Neural cell (in vitro differentiated cells): Measurements from ENCODE around the gene PWWP2B. TPM values are rescaled to one million over a fixed set of nuclear protein-coding genes. Genes with fewer than 3 reads are reported as not detected.
A peak's percentile ranks its signal among the peaks of the same experiment; 100 is the strongest.
"Not testable (repeated sequence)": the region's sequence is repeated elsewhere in the genome, so short reads cannot be mapped to it uniquely, and the experiment has no call there.

Experiments
- H2AFZ ChIP-seq: fragments of 200-600, 300-800 bp; sonication (generic), shearing (Covaris generic); 2 replicates; pipeline ENCODE4 v1.6.0; 2014; ENCODE audit warnings: low read depth, mild to moderate bottlenecking, antibody characterized with exemption, low read length, moderate library complexity
- H3F3A ChIP-seq: fragments of 200-600 bp; shearing (Covaris generic); 2 replicates; pipeline ENCODE4 v1.6.1; 2016; ENCODE audit warnings: mild to moderate bottlenecking, moderate library complexity, mixed read lengths, antibody characterized with exemption, low read length; ENCODE audit not compliant: insufficient read depth, poor library complexity, severe bottlenecking
- H3K27ac ChIP-seq: fragments of 200-600, 300-800 bp; sonication (generic), shearing (Covaris generic); 2 replicates; pipeline ENCODE4 v1.5.1; 2014; ENCODE audit warnings: mild to moderate bottlenecking, low read length, moderate library complexity
- H3K27me3 ChIP-seq: fragments of 300-800, 200-600 bp; sonication (generic), shearing (Covaris generic); 2 replicates; pipeline ENCODE4 v1.6.0; 2014; ENCODE audit warnings: mild to moderate bottlenecking, low read depth, low read length, moderate library complexity; ENCODE audit not compliant: insufficient read depth
- H3K36me3 ChIP-seq: fragments of 300-800, 200-600 bp; sonication (generic), shearing (Covaris generic); 2 replicates; pipeline ENCODE4 v1.5.1; 2014; ENCODE audit warnings: mild to moderate bottlenecking, antibody characterized with exemption, low read length, moderate library complexity; ENCODE audit not compliant: insufficient read depth
- H3K4me2 ChIP-seq: fragments of 300-800, 200-600 bp; sonication (generic), shearing (Covaris generic); 2 replicates; pipeline ENCODE4 v1.6.0; 2014; ENCODE audit warnings: mild to moderate bottlenecking, low read length
- H3K4me3 ChIP-seq: fragments of 300-800, 200-600 bp; sonication (generic), shearing (Covaris generic); 2 replicates; pipeline ENCODE4 v1.5.1; 2014; ENCODE audit warnings: mild to moderate bottlenecking, low read length, moderate library complexity
- H3K79me2 ChIP-seq: fragments of 200-600 bp; shearing (Covaris generic); replicated peaks from 2 replicates; pipeline ENCODE4 v1.6.0; 2014; ENCODE audit warnings: mild to moderate bottlenecking, low read length, moderate library complexity; ENCODE audit not compliant: insufficient read depth
- H3K9ac ChIP-seq: fragments of 300-800, 200-600 bp; sonication (generic), shearing (Covaris generic); 2 replicates; pipeline ENCODE4 v1.6.1; 2016; ENCODE audit warnings: mild to moderate bottlenecking, low read length, mixed read lengths
- H3K9me2 ChIP-seq: fragments of 200-600 bp; shearing (Covaris generic); 2 replicates; pipeline ENCODE4 v1.6.1; 2016; ENCODE audit warnings: mild to moderate bottlenecking, low read length, mixed read lengths; ENCODE audit not compliant: insufficient read depth
- H3K9me3 ChIP-seq: fragments of 200-600, 300-800 bp; sonication (generic), shearing (Covaris generic); 2 replicates; pipeline ENCODE4 v1.6.1; 2016; ENCODE audit warnings: mild to moderate bottlenecking, mixed run types, low read length, moderate library complexity, mixed read lengths
- H4K20me1 ChIP-seq: fragments of 200-600 bp; shearing (Covaris generic); 2 replicates; pipeline ENCODE4 v1.6.1; 2016; ENCODE audit warnings: mild to moderate bottlenecking, mixed run types; ENCODE audit not compliant: insufficient read depth
- EZH2 ChIP-seq: fragments of 200-600, 300-800 bp; shearing (Covaris generic), sonication (generic); IDR thresholded peaks from 2 replicates; pipeline ENCODE4 v1.6.1; 2014; ENCODE audit warnings: antibody characterized with exemption, low read length, borderline replicate concordance, mild to moderate bottlenecking; ENCODE audit not compliant: insufficient read depth, poor library complexity, severe bottlenecking
- MXI1 ChIP-seq: fragments of 450-650 bp; conservative IDR thresholded peaks from 2 replicates; pipeline ENCODE4 v1.6.1; 2014; ENCODE audit warnings: antibody characterized with exemption, mild to moderate bottlenecking; ENCODE audit not compliant: poor library complexity, severe bottlenecking
- POLR2AphosphoS5 ChIP-seq: IDR thresholded peaks from 2 replicates; pipeline ENCODE4 v1.6.1; 2012
- RAD21 ChIP-seq: fragments of 450-650 bp; conservative IDR thresholded peaks from 2 replicates; pipeline ENCODE4 v1.6.1; 2014; ENCODE audit warnings: antibody characterized with exemption, mild to moderate bottlenecking, moderate library complexity
- SMC3 ChIP-seq: fragments of 450-650 bp; conservative IDR thresholded peaks from 2 replicates; pipeline ENCODE4 v1.6.1; 2014; ENCODE audit warnings: antibody characterized with exemption, mild to moderate bottlenecking, moderate library complexity; ENCODE audit not compliant: poor library complexity
- polyA plus RNA-seq: library from polyadenylated mRNA; depleted of rRNA; stranded (reverse); fragments of >200 nt; gene quantifications from 2 replicates; pipeline ENCODE4 v1.2.3, GENCODE V29; 2014
- TF ChIP-seq, protein P1 (sequence below): fragments of 450-650 bp; IDR thresholded peaks from 2 replicates; pipeline ENCODE4 v1.5.1; 2014; ENCODE audit warnings: antibody characterized with exemption, mild to moderate bottlenecking, moderate library complexity; ENCODE audit not compliant: poor library complexity, severe bottlenecking

PWWP2B gene
- polyA plus RNA-seq, 1 donor from 2014 or later, result 13.0 TPM

DNA sequence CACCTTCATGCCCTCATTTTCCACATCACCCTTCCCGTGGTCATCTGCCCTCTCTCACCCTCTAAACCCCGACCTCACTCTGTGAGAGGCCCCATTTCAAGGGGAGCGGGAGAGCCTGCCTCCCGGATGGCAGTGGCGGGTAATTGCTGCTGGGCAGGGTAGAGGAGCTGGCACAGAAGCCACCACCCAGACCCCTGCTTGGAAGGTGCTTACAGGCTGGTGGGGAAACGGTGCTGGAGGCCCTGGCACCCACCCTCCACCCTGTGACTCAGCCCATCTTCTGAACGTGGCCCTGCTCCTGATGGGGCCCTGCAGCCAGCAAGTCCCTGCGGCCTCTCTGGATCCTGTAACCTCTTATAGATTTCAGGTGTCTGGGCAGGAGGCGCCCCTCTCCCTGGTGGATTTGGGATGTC lies 10.6 kb upstream of the PWWP2B start:
- Histone ChIP-seq H3K4me2 (no peak overlapping the region), H3K79me2 (no peaks in the 10 kb centered on the region), H3K36me3 (no peaks in the 10 kb centered on the region), H3F3A (no peaks in the 10 kb centered on the region), H3K27me3 (no peaks in the 10 kb centered on the region), H3K4me3 (no peak overlapping the region), H3K9me3 (no peaks in the 10 kb centered on the region), H4K20me1 (no peaks in the 10 kb centered on the region), H2AFZ (no peak overlapping the region), H3K9me2 (no peaks in the 10 kb centered on the region), H3K9ac (no peak overlapping the region), H3K27ac (no peak overlapping the region)
- TF ChIP-seq SMC3, result no peak
- no peak for TF ChIP-seq EZH2
- TF ChIP-seq POLR2AphosphoS5, result no peak

DNA sequence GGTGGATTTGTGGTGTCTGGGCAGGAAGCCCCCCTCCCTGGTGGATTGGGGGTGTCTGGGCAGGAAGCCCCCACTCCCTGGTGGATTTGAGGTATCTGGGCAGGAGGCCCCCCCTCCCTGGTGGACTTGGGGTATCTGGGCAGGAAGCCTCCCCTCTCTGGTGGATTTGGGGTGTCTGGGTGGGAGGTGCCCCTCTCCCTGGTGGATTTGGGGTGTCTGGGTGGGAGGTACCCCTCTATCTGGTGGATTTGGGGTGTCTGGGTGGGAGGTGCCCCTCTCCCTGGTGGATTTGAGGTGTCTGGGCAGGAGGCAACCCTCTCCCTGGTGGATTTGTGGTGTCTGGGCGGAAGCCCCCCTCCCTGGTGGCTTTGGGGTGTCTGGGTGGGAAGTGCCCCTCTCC lies 10.1 kb upstream of the PWWP2B start:
- H2AFZ ChIP-seq, result not testable (repeated sequence)

DNA sequence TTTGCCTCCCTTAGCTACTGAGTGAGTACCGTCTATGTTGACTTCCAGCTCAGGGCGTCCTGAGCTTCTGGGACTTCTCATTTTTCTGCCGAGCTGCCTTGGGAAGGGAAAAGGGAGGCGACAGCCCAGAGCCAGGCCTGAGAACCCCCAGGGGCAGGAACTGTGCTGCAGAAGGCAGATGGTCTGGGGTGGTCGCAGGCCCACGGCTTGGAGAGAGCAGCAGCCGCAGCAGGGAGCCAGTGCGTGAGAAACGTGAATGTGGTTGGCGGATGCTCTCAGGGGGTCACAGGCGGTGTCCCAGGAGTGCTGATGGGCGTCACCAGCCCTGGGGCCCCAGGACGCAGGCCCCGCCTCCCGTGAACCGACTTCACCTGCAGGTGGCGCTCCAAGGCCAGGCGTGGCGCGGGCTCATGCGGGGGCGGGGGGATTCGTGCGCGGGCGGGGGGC lies 9.2 kb upstream of the PWWP2B start:
- no peak overlapping the region for H2AFZ ChIP-seq
- H3K27ac ChIP-seq, result no peak overlapping the region
- H3K9me3 ChIP-seq, result no peaks in the 10 kb centered on the region
- H3K79me2 ChIP-seq, result no peaks in the 10 kb centered on the region
- no peak overlapping the region for H3K9ac ChIP-seq
- no peak overlapping the region for H3K4me3 ChIP-seq
- no peaks in the 10 kb centered on the region for H3K36me3 ChIP-seq
- no peaks in the 10 kb centered on the region for H3F3A ChIP-seq
- H3K4me2 ChIP-seq, result no peak overlapping the region
- TF ChIP-seq, protein P1, sequence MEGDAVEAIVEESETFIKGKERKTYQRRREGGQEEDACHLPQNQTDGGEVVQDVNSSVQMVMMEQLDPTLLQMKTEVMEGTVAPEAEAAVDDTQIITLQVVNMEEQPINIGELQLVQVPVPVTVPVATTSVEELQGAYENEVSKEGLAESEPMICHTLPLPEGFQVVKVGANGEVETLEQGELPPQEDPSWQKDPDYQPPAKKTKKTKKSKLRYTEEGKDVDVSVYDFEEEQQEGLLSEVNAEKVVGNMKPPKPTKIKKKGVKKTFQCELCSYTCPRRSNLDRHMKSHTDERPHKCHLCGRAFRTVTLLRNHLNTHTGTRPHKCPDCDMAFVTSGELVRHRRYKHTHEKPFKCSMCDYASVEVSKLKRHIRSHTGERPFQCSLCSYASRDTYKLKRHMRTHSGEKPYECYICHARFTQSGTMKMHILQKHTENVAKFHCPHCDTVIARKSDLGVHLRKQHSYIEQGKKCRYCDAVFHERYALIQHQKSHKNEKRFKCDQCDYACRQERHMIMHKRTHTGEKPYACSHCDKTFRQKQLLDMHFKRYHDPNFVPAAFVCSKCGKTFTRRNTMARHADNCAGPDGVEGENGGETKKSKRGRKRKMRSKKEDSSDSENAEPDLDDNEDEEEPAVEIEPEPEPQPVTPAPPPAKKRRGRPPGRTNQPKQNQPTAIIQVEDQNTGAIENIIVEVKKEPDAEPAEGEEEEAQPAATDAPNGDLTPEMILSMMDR, result peak; percentile 55
- TF ChIP-seq POLR2AphosphoS5, result no peak
- TF ChIP-seq SMC3, result peak; percentile 24
- H4K20me1 ChIP-seq, result no peaks in the 10 kb centered on the region
- H3K27me3 ChIP-seq, result no peaks in the 10 kb centered on the region
- H3K9me2 ChIP-seq, result no peaks in the 10 kb centered on the region

More for the DNA sequence above, 10.1 kb upstream of the PWWP2B start:
- H3F3A ChIP-seq, H3K4me2 ChIP-seq, H3K27ac ChIP-seq, H3K9me2 ChIP-seq, H3K9ac ChIP-seq, H3K4me3 ChIP-seq, H3K27me3 ChIP-seq, H3K9me3 ChIP-seq, H3K79me2 ChIP-seq, H4K20me1 ChIP-seq, H3K36me3 ChIP-seq: not testable (repeated sequence)

DNA sequence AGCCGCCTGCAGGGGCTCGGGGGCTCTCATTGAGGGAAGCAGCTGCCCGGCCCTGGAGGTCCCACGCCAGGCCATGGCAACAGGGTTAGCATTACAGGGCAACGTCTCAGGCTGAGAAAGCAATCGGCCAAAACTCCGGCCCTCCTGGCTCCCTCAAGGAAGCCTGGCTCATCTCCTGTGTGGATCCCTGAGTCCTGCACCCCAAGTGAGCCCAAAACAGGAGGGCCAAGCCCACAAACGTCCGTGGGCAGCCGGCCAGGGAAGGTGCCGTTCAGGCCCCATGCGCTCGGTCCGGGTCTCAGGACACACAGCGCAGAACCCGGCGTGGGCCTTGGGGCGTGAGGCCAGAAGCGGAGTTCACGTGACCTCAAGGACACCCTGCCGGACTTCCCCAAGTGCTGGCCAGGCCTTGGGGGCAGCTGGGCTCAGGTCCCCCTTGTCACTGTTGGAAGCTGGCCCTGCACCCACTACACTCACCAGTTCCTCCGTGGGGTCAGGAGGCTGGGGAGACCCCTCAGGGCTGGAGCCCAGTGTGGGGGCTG lies 8.0 kb upstream of the PWWP2B start:
- Histone ChIP-seq H3K36me3 (no peaks in the 10 kb centered on the region), H3K9ac (no peak overlapping the region), H3K4me2 (no peak overlapping the region), H3K4me3 (no peak overlapping the region), H3K9me3 (no peaks in the 10 kb centered on the region), H3K27ac (no peak overlapping the region), H3K27me3 (no peaks in the 10 kb centered on the region), H2AFZ (no peak overlapping the region), H3K9me2 (no peaks in the 10 kb centered on the region), H3K79me2 (no peaks in the 10 kb centered on the region), H4K20me1 (no peaks in the 10 kb centered on the region), H3F3A (no peaks in the 10 kb centered on the region)
- TF ChIP-seq MXI1, result no peak
- TF ChIP-seq RAD21, result no peak
- no peak for TF ChIP-seq EZH2
